ENCODE data around the gene DPH1.
A peak's percentile ranks its signal among the peaks of the same experiment; 100 is the strongest.

The DPH1 gene

DNA sequence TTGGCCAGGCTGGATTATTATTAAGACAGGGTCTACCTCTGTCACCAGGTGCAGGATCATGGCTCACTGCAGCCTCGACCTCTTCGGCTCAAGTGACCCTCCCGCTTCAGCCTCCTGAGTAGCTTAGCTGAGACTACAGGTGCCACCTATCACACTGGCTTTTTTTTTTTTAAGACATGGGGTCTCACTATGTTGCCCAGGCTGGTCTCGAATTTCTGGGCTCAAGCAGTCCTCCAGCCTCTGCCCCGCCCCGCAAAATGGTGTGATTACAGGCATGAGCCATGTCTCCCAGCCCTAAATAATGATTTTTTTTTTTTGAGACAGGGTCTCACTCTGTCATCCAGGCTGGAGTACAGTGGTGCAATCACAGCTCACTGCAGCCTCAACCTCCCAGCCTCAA is 17.6 kb downstream of the DPH1 start:
- Histone ChIP-seq H3K27me3 (ENCODE audit: control insufficient read depth, insufficient read depth, low read length) (peaks cover 37% of the 10 kb centered on the region), H3K36me3 (ENCODE audit: control insufficient read depth, insufficient read depth, low read length) (no peaks in the 10 kb centered on the region), H3K4me3 (ENCODE audit: low read depth, low read length) (no peak overlapping the region), H3K9me3 (ENCODE audit: control insufficient read depth, insufficient read depth, low read length) (no peaks in the 10 kb centered on the region), H3K9ac (ENCODE audit: low read depth, low read length) (no peak overlapping the region), H3K4me1 (ENCODE audit: control insufficient read depth, insufficient read depth, low read length) (no peaks in the 10 kb centered on the region)

- Histone ChIP-seq H3K27me3 (ENCODE audit: control insufficient read depth, insufficient read depth, low read length) (peaks cover 46% of the 10 kb centered on the region), H3K9me3 (ENCODE audit: control insufficient read depth, insufficient read depth, low read length) (no peaks in the 10 kb centered on the region), H3K9ac (ENCODE audit: low read depth, low read length) (no peak overlapping the region), H3K4me3 (ENCODE audit: low read depth, low read length) (no peak overlapping the region), H3K4me1 (ENCODE audit: control insufficient read depth, insufficient read depth, low read length) (no peaks in the 10 kb centered on the region), H3K36me3 (ENCODE audit: control insufficient read depth, insufficient read depth, low read length) (no peaks in the 10 kb centered on the region)
Measured at GRCh38 chr17:2048805-2049204, 18.9 kb downstream of the DPH1 start.

GRCh38 chr17:2049333-2050299 is 19.7 kb downstream of the DPH1 start:
- H3K4me3 ChIP-seq (ENCODE audit: low read depth, low read length) = peak overlapping the region; percentile 32
- no peak overlapping the region for H3K9ac ChIP-seq (ENCODE audit: low read depth, low read length)
- peaks cover 54% of the 10 kb centered on the region for H3K27me3 ChIP-seq (ENCODE audit: control insufficient read depth, insufficient read depth, low read length)
- no peaks in the 10 kb centered on the region for H3K4me1 ChIP-seq (ENCODE audit: control insufficient read depth, insufficient read depth, low read length)
- H3K36me3 ChIP-seq (ENCODE audit: control insufficient read depth, insufficient read depth, low read length) = no peaks in the 10 kb centered on the region
- no peaks in the 10 kb centered on the region for H3K9me3 ChIP-seq (ENCODE audit: control insufficient read depth, insufficient read depth, low read length)

DNA sequence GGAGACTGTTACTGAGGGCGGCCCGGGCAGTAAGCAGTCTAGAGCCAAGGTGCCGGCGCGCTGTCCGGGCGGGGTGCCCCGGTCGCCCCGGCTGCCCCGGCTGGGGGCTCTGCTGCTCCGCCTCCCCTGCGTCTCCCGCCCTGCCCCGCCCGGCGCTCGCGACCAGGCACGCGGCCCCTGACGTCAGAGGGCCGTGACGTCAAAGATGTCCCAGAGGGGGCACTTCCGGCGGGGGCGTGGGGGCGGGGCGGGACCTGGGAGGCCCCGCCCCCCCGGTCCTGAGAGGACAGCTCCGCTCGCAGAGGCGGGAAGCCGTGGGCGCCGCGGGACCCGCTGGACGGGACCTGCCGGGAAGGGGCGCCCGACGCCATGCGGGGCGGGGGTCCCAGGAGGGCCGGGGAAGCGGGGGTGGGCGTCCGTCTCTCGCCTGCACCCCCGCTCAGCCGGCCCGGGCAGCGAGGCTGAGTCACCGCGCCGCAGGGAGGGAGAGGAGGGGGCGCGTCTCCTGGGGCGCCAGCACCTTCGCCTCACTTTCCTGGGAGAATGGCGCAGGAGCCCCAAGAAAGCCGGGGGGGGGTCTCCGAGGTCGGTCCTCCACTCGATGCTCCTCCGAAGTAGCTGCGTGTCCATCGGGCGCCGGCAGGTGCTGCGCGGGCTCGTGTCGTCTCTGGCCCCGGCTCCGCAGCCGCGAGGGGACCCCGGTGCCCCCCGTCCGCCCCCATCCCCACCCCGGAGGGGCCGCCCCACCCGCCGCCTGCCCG is 20.5 kb downstream of the DPH1 start:
- Histone ChIP-seq H3K9me3 (ENCODE audit: control insufficient read depth, insufficient read depth, low read length) (no peaks in the 10 kb centered on the region), H3K36me3 (ENCODE audit: control insufficient read depth, insufficient read depth, low read length) (no peaks in the 10 kb centered on the region), H3K4me3 (ENCODE audit: low read depth, low read length) (peak overlapping the region; percentile 32), H3K4me1 (ENCODE audit: control insufficient read depth, insufficient read depth, low read length) (no peaks in the 10 kb centered on the region), H3K9ac (ENCODE audit: low read depth, low read length) (no peak overlapping the region), H3K27me3 (ENCODE audit: control insufficient read depth, insufficient read depth, low read length) (peaks cover 56% of the 10 kb centered on the region)

- peak overlapping the region; percentile 32 for H3K4me3 ChIP-seq (ENCODE audit: low read depth, low read length)
- H3K27me3 ChIP-seq (ENCODE audit: control insufficient read depth, insufficient read depth, low read length) = peaks cover 59% of the 10 kb centered on the region
- H3K36me3 ChIP-seq (ENCODE audit: control insufficient read depth, insufficient read depth, low read length) = no peaks in the 10 kb centered on the region
- H3K4me1 ChIP-seq (ENCODE audit: control insufficient read depth, insufficient read depth, low read length) = no peaks in the 10 kb centered on the region
- H3K9me3 ChIP-seq (ENCODE audit: control insufficient read depth, insufficient read depth, low read length) = no peaks in the 10 kb centered on the region
- H3K9ac ChIP-seq (ENCODE audit: low read depth, low read length) = no peak overlapping the region
Measured at GRCh38 chr17:2051061-2051932, 21.3 kb downstream of the DPH1 start.

DNA sequence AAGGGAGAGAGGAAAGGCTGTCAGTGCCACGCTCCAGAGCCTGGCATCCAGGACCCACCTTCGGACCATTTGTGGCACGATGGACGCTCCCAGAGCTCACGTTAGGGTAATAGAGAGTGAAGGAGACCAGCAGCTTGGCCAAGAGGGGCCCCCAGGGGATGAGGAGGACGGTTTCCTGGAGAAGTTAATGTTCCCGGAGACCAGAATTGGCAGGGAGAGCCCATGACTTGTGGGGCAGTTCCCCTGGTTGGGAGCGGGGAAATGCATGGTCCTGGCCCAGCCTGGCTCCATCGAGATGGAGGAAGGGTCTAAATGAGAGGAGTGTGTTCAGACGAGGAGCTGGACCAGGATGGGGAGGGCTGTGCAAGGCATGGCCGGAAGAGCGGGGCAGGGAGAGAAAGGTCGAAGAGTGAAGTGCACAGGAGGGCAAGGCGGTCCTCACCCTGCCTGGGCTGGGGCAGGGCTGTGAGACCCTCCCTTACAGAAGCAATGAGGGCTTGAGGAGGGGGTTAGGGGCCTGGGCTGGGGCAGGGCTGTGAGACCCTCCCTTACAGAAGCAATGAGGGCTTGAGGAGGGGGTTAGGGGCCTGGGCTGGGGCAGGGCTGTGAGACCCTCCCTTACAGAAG is 22.1 kb downstream of the DPH1 start:
- no peaks in the 10 kb centered on the region for H3K9me3 ChIP-seq (ENCODE audit: control insufficient read depth, insufficient read depth, low read length)
- H3K36me3 ChIP-seq (ENCODE audit: control insufficient read depth, insufficient read depth, low read length) = no peaks in the 10 kb centered on the region
- peaks cover 65% of the 10 kb centered on the region for H3K27me3 ChIP-seq (ENCODE audit: control insufficient read depth, insufficient read depth, low read length)
- no peak overlapping the region for H3K9ac ChIP-seq (ENCODE audit: low read depth, low read length)
- H3K4me1 ChIP-seq (ENCODE audit: control insufficient read depth, insufficient read depth, low read length) = no peaks in the 10 kb centered on the region
- H3K4me3 ChIP-seq (ENCODE audit: low read depth, low read length) = peak overlapping the region; percentile 32

DNA sequence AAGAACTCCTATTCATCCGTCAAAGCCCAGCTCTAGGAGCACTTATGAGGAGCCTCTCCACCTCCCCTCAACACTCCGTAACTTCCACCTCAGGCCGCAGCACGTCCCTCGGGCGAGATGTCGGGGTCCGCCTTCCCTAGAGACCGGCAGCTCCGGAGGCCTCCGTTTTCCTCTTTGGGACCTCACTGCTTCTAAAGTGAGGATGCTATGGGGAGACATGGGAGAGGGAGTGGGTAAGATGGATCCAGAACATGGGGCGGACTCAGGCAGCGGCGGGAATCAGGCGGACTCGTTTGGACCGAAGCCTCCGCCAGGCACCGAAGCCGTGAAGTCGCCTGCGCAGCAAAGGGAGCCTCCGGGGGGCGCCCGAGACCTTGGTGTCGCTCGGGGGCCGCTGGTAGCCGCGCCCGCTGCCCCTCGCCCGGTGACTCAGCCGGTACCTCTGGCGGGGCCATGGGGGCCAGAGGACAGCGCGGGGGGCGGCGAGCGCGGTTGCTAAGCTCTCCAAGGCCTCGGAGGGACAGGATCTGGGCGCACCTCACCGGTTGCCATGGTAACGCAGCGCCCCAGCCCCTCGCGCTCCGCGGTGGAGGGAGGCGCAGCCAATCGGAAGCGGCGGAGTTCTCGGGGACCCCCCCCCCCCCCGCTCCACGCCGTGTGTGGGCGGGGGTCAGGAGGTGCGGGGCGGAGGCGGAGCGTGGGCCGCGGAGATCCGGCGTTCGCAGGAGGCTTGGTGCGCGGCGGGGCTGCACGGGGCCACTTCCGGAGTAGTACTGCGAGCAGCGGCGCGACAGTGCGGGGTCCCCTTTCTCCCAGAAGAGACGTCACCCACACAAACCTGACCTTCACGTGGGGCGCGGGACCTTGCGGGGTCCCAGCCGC is 23.7 kb downstream of the DPH1 start:
- Histone ChIP-seq H3K36me3 (ENCODE audit: control insufficient read depth, insufficient read depth, low read length) (no peaks in the 10 kb centered on the region), H3K9ac (ENCODE audit: low read depth, low read length) (no peak overlapping the region), H3K4me1 (ENCODE audit: control insufficient read depth, insufficient read depth, low read length) (no peaks in the 10 kb centered on the region), H3K4me3 (ENCODE audit: low read depth, low read length) (peak overlapping the region; percentile 46), H3K9me3 (ENCODE audit: control insufficient read depth, insufficient read depth, low read length) (no peaks in the 10 kb centered on the region), H3K27me3 (ENCODE audit: control insufficient read depth, insufficient read depth, low read length) (peaks cover 59% of the 10 kb centered on the region)

- H3K36me3 ChIP-seq (ENCODE audit: control insufficient read depth, insufficient read depth, low read length) = no peaks in the 10 kb centered on the region
Measured at GRCh38 chr17:2054262-2054511, 24.2 kb downstream of the DPH1 start.

GRCh38 chr17:2054512-2055291 is 24.7 kb downstream of the DPH1 start, which contains the start of gene HIC1:
TSS of gene HIC1 (plus strand) at chr17:2055103. CDS start at chr17:2056691, 1,588 bp downstream.
- Histone ChIP-seq H3K4me3 (ENCODE audit: low read depth, low read length) (peak within 1 kb of the TSS; percentile 48), H3K27me3 (ENCODE audit: control insufficient read depth, insufficient read depth, low read length) (peaks cover 49% of the 10 kb centered on the region), H3K4me1 (ENCODE audit: control insufficient read depth, insufficient read depth, low read length) (no peaks in the 10 kb centered on the region), H3K9ac (ENCODE audit: low read depth, low read length) (no peak within 1 kb of the TSS), H3K36me3 (ENCODE audit: control insufficient read depth, insufficient read depth, low read length) (no peaks in the 10 kb centered on the region), H3K9me3 (ENCODE audit: control insufficient read depth, insufficient read depth, low read length) (no peaks in the 10 kb centered on the region)

More at GRCh38 chr17:2054262-2054511, 24.2 kb downstream of the DPH1 start:
- peaks cover 54% of the 10 kb centered on the region for H3K27me3 ChIP-seq (ENCODE audit: control insufficient read depth, insufficient read depth, low read length)
- no peaks in the 10 kb centered on the region for H3K4me1 ChIP-seq (ENCODE audit: control insufficient read depth, insufficient read depth, low read length)
- H3K4me3 ChIP-seq (ENCODE audit: low read depth, low read length) = peak overlapping the region; percentile 46
- no peak overlapping the region for H3K9ac ChIP-seq (ENCODE audit: low read depth, low read length)
- no peaks in the 10 kb centered on the region for H3K9me3 ChIP-seq (ENCODE audit: control insufficient read depth, insufficient read depth, low read length)

Measured in iPS-15b (cell line).